Muscle layer of colon (tissue), 2 donors: ENCODE data around the gene ZNF304.
A peak's percentile ranks its signal among the peaks of the same experiment; 100 is the strongest.

ENCODE experiments used
- H3K27ac ChIP-seq: one replicate; pipeline ENCODE4 v1.7.0; 2013; ENCODE audit warnings: low read depth, mild to moderate bottlenecking, low read length, moderate library complexity
- H3K27me3 ChIP-seq, 2 donors: one replicate each; pipeline ENCODE4 v1.7.0; 2013; ENCODE audit warnings: low read length in 2 of 2, mild to moderate bottlenecking in 2 of 2; ENCODE audit not compliant: insufficient read depth in 2 of 2, control insufficient read depth in 1 of 2
- H3K36me3 ChIP-seq: one replicate; pipeline ENCODE4 v1.7.0; 2013; ENCODE audit warnings: mild to moderate bottlenecking, low read length; ENCODE audit not compliant: insufficient read depth
- H3K4me1 ChIP-seq: one replicate; pipeline ENCODE4 v1.7.0; 2013; ENCODE audit warnings: mild to moderate bottlenecking, low read length; ENCODE audit not compliant: insufficient read depth
- H3K4me3 ChIP-seq, 2 donors: one replicate each; pipeline ENCODE4 v1.7.0; 2013; ENCODE audit warnings: low read length in 2 of 2, low read depth in 1 of 2, mild to moderate bottlenecking in 1 of 2, moderate library complexity in 1 of 2
- H3K9ac ChIP-seq: one replicate; pipeline ENCODE4 v1.7.0; 2013; ENCODE audit warnings: low read length
- H3K9me3 ChIP-seq: one replicate; pipeline ENCODE4 v1.7.0; 2013; ENCODE audit warnings: mild to moderate bottlenecking, low read length
- donor health status: abdominal sarcoma.
- donor health status: Adenocarcinoma of cecum.

The ZNF304 gene

GRCh38 chr19:57350877-57351805 is at the start of gene ZNF304:
Gene ZNF304, plus strand, starts transcription at chr19:57351271. Its CDS starts 394 bp downstream, at chr19:57351665.
- peak within 1 kb of the TSS; percentile 99 for H3K9ac ChIP-seq
- peaks cover 36% of the 10 kb centered on the region for H3K36me3 ChIP-seq
- no peaks in the 10 kb centered on the region for H3K27me3 ChIP-seq
- H3K27ac ChIP-seq = peak within 1 kb of the TSS; percentile 69
- peaks cover 13% of the 10 kb centered on the region for H3K4me1 ChIP-seq
- peaks cover 25% of the 10 kb centered on the region for H3K9me3 ChIP-seq
- H3K4me3 ChIP-seq = peak within 1 kb of the TSS; percentile 95 to 98

- no peak overlapping the region for H3K27ac ChIP-seq
- peaks cover 23% of the 10 kb centered on the region for H3K36me3 ChIP-seq
- H3K27me3 ChIP-seq = no peaks in the 10 kb centered on the region
- peak overlapping the region in 1 of 2 donors; percentile 17 for H3K4me3 ChIP-seq
- no peaks in the 10 kb centered on the region for H3K4me1 ChIP-seq
- H3K9ac ChIP-seq = no peak overlapping the region
- peaks cover 11% of the 10 kb centered on the region for H3K9me3 ChIP-seq
Observed at GRCh38 chr19:57302020-57302465, 49.0 kb upstream of the ZNF304 start.

DNA sequence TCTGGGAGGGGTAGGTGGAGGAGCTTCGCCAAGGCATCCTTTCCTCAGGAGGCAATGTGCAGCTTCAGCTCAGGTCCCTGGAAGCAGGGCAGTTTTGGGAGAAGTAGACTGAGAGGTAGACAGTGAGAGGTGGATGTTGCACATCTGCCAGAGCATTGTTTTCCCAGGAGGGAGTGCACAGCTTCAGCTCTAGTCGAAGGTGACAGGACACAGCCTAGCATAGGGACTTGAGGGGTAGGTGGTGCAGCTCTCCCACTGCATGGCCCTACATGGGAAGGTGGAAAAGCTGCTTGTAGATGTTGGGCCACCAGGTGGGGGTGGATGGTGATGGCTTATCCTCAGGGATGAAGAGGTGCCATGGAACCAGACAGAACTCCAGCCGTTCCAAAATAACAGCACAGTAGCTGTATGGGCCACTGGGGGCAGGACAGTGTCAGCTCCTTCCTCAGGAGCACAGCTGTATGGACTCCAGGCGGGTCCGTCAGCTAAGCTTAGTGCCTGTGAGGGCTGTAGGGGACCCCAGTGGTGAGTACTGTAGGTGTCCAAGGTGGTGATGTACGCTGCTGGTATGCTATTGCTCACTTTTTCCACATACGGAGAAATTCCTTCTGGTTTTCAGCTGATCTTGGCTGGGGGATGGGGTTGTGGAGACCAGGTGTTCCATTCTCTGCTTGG is 48.2 kb upstream of the ZNF304 start:
- Histone ChIP-seq H3K36me3 (peaks cover 23% of the 10 kb centered on the region), H3K4me1 (no peaks in the 10 kb centered on the region), H3K9ac (no peak overlapping the region), H3K9me3 (peaks cover 11% of the 10 kb centered on the region), H3K27ac (no peak overlapping the region), H3K4me3 (peak overlapping the region in 1 of 2 donors; percentile 17), H3K27me3 (no peaks in the 10 kb centered on the region)

DNA sequence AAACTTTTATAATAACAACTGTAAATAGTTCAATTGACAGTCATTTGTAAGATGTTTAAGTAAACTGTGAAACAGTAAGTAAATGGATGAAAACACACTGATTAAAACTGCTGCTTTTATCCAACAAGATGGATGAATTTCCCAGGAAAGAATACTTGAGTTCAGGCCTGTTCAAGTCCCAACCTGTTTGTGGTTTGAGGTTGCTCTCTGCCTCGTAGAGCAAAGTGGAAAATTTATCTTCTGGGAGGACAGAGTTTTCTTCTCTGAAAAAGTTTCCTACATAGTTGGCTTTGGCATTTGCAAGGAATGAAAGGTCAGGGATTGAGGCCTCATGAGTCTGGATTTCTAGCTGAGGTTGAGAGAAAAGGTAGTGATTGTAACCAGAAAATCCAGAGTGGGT is 46.0 kb upstream of the ZNF304 start:
- Histone ChIP-seq H3K9me3 (peaks cover 11% of the 10 kb centered on the region), H3K9ac (no peak overlapping the region)

GRCh38 chr19:57308514-57308913 is 42.6 kb upstream of the ZNF304 start:
- Histone ChIP-seq H3K4me1 (no peaks in the 10 kb centered on the region), H3K4me3 (no peak overlapping the region)

More for the DNA sequence above, 46.0 kb upstream of the ZNF304 start:
- no peaks in the 10 kb centered on the region for H3K27me3 ChIP-seq
- H3K4me1 ChIP-seq = no peaks in the 10 kb centered on the region
- no peak overlapping the region for H3K27ac ChIP-seq
- H3K4me3 ChIP-seq = no peak overlapping the region
- peaks cover 23% of the 10 kb centered on the region for H3K36me3 ChIP-seq

DNA sequence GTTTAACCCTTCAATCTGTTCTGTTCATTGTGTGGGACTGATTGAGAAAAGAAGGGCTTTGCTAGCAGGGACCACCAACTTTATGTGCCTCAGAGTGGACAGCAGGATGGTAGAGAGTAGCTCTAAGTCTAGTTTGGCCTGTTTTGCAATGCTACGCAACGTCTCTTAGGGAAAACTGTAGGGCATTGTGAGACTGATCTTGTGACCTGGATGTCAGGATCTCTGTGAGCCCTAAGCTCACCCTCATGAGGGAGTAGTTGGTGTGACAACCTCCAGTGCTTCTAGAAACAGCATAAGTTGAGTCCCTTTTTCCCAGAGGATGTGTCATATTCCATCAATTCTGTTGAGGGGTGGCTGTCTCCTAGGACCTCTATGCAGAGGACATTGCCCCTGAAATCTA is 40.3 kb upstream of the ZNF304 start:
- Histone ChIP-seq H3K36me3 (no peaks in the 10 kb centered on the region), H3K9me3 (no peaks in the 10 kb centered on the region), H3K4me3 (no peak overlapping the region), H3K27ac (no peak overlapping the region), H3K4me1 (no peaks in the 10 kb centered on the region), H3K27me3 (no peaks in the 10 kb centered on the region), H3K9ac (no peak overlapping the region)

More at GRCh38 chr19:57308514-57308913, 42.6 kb upstream of the ZNF304 start:
- no peaks in the 10 kb centered on the region for H3K27me3 ChIP-seq
- no peak overlapping the region for H3K27ac ChIP-seq
- no peak overlapping the region for H3K9ac ChIP-seq
- no peaks in the 10 kb centered on the region for H3K36me3 ChIP-seq
- peaks cover under 1% of the 10 kb centered on the region for H3K9me3 ChIP-seq

DNA sequence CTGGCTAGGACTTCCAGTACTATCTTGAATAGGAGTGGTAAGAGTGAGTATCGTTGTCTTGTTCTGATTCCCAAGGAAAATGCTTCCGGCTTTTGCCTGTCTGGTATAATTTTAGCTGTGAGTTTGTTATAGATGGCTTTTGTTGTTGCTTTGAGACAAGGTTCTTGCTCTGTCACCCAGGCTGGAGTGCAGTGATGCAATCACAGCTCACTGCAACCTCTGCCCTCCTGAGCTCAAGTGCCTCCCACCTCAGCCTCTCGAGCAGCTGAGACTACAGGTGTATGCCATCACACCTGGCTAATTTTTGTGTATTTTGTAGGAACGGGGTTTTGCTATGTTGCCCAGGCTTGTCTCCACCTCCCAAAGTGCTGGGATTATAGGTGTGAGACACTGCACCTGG is 36.9 kb upstream of the ZNF304 start:
- Histone ChIP-seq H3K9me3 (no peaks in the 10 kb centered on the region), H3K36me3 (no peaks in the 10 kb centered on the region), H3K27ac (no peak overlapping the region), H3K9ac (no peak overlapping the region), H3K27me3 (no peaks in the 10 kb centered on the region), H3K4me1 (no peaks in the 10 kb centered on the region), H3K4me3 (no peak overlapping the region)

DNA sequence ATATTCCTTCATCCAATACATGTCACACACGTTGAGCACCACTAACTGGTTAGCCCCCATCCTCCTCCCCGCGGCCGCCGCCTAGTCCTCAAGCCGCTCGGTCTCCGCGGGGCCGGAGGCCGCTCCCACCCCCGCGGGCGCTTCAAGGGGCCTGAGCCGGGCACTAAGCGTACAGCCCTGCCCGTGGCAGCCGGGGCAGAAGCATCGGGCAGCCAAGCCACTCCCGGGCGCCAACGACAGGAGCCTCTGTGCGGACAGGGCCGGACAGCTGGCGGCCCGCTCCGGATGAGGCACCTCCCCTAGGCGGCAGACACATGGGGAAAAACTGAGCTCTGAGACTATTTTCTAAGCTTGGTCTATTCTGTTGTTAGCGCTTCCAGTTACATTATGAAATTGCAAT is 33.6 kb upstream of the ZNF304 start:
- no peaks in the 10 kb centered on the region for H3K27me3 ChIP-seq
- H3K27ac ChIP-seq = no peak overlapping the region
- no peaks in the 10 kb centered on the region for H3K9me3 ChIP-seq
- no peaks in the 10 kb centered on the region for H3K36me3 ChIP-seq
- no peak overlapping the region for H3K4me3 ChIP-seq
- H3K9ac ChIP-seq = no peak overlapping the region
- peaks cover 12% of the 10 kb centered on the region for H3K4me1 ChIP-seq

GRCh38 chr19:57319869-57320179 is 31.2 kb upstream of the ZNF304 start:
- peaks cover 14% of the 10 kb centered on the region for H3K36me3 ChIP-seq
- peak overlapping the region; percentile 85 for H3K27ac ChIP-seq
- no peaks in the 10 kb centered on the region for H3K27me3 ChIP-seq
- peak overlapping the region; percentile 29 for H3K9ac ChIP-seq
- H3K9me3 ChIP-seq = no peaks in the 10 kb centered on the region
- peak overlapping the region; percentile 76 to 80 for H3K4me3 ChIP-seq
- H3K4me1 ChIP-seq = peaks cover 12% of the 10 kb centered on the region

- H3K9me3 ChIP-seq = no peaks in the 10 kb centered on the region
- peak within 1 kb of the TSS; percentile 82 for H3K9ac ChIP-seq
- H3K4me1 ChIP-seq = peaks cover 12% of the 10 kb centered on the region
- peak within 1 kb of the TSS; percentile 76 to 80 for H3K4me3 ChIP-seq
- peak within 1 kb of the TSS; percentile 85 for H3K27ac ChIP-seq
- H3K27me3 ChIP-seq = no peaks in the 10 kb centered on the region
- H3K36me3 ChIP-seq = peaks cover 20% of the 10 kb centered on the region
Observed at GRCh38 chr19:57320180-57321084, 30.6 kb upstream of the ZNF304 start, which contains the start of gene ZNF543. Gene ZNF543, plus strand, starts transcription at chr19:57320472. Its CDS starts 382 bp downstream, at chr19:57320854.

DNA sequence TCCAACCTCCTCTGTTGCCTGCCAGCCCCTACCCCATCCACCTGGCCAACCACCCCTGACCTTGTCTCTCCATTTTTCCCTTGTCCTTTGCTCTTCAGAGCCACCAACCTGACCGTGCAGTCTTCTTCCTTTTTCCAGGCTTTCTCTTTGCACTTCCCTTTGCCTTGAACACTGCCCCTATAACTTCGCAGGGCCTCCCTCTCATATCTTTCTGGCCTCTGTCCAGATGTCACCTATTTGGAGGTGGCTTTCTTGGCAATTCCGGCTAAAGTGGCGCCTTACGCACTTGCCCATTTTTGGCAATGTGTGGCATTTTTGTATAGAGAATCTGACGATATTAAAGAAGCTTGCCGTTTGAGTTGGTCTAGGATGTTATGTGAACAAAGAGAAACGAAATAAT is 30.0 kb upstream of the ZNF304 start:
- H3K27me3 ChIP-seq = no peaks in the 10 kb centered on the region
- no peaks in the 10 kb centered on the region for H3K9me3 ChIP-seq
- H3K4me1 ChIP-seq = peaks cover 12% of the 10 kb centered on the region
- H3K9ac ChIP-seq = peak overlapping the region; percentile 82
- H3K27ac ChIP-seq = no peak overlapping the region
- peak overlapping the region; percentile 76 to 80 for H3K4me3 ChIP-seq
- peaks cover 27% of the 10 kb centered on the region for H3K36me3 ChIP-seq
